HS-27A (cell line): ENCODE data around the gene WDR33.
A peak's percentile ranks its signal among the peaks of the same experiment; 100 is the strongest.
"Not testable (repeated sequence)": the region's sequence is repeated elsewhere in the genome, so short reads cannot be mapped to it uniquely, and the experiment has no call there.

Experiments
- DNase-seq: peaks from one replicate; pipeline ENCODE4 v3.0.0-alpha.2; 2012; ENCODE audit warnings: low read depth, missing footprints

Gene WDR33

DNA sequence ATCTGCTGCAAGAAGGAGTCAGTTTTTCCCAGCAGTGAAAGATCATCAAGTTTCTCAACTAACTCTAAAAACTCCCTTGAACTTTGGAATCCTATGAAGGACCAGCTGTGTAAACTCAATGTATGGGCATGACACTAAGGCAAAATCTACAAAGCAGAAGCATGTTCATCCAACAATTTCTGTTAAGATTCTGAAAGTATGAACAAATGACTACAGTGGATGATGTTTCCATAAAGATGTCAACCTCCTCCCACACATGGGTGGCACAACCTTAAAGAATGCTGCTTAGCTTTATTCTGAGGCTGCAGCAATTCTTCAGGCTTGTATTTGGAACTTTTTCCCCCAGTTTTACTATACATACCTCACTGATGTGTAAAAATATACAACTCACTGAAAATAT is 47.2 kb downstream of the WDR33 start:
- no peak for DNase-seq

DNA sequence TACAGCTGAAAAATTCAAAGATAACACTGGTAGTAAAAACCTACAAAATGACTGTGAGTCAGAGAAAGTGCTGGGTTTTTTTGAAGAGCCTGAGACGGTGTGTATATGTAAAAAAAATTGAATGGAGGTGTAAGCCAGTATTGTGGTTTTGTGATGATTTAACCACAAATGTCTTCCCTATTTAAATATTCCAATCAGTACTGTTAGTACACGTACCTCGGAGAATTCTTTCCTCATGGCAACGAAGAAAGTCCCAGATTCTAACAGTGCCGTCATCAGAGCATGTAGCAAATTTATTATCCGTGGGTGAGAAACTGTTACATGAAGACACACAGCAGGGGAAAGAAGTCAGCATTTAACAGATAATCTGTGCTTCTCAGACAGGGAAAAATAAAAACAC is 48.1 kb downstream of the WDR33 start:
- no peak for DNase-seq

DNA sequence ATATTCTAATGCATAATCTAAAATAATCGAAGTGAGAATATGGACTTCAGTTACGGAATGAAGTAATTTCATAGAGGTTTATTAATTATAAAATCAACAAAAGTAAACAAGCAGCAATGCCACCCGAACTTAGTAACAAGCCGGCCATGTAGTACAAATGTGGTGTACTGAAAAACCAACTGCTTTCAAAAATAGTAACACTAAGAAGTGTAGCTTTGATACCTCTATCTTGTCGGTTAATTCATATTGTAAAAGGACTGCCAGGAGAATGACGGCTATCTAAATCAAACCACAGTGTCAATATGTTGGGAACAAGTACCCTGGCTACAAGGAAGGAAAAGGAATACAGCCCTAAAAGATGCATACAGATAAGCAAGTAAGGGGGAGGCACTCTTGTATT is 48.5 kb downstream of the WDR33 start:
- DNase-seq, result no peak

DNA sequence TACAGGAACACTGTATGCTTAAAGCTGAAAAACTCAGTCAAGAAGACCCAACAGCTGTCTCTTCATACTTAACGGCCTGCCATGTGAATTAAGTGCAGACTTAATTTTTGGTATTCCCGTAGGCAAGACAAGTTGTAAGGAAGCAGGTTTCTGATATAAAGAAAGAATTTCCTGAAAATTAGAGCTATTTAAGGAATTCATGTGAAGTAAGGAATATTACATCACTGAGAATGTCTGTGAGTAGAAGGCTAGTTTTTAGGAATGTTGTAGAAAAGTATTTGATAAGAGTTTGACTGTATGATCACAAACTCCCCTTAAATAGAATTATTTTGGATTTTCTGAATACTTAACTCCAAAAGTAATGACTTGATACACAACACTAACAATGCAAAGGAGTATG is 51.0 kb downstream of the WDR33 start:
- DNase-seq, result no peak

GRCh38 chr2:127754186-127754585 is 56.8 kb downstream of the WDR33 start:
- no peak for DNase-seq

DNA sequence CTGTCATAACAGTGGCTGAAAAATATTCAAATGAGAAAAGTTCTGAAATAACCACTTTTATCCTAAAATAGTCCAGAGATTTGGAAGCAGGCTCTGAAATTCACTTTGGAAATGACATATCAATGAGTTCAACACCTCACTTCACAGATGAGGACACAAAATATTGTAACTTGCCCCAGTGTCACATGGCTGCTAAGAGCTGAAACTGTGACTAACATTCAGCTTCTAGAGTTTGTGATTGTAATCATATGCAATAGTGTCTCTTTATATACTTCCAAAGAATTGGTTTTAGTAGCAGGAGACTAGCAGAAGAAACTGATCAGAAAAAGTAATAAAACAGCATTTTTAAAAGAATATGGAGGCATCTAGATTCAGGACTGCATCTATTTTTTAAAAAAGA is 57.6 kb downstream of the WDR33 start:
- no peak for DNase-seq

GRCh38 chr2:127749537-127749936 is 61.4 kb downstream of the WDR33 start:
- DNase-seq, result not testable (repeated sequence)

DNA sequence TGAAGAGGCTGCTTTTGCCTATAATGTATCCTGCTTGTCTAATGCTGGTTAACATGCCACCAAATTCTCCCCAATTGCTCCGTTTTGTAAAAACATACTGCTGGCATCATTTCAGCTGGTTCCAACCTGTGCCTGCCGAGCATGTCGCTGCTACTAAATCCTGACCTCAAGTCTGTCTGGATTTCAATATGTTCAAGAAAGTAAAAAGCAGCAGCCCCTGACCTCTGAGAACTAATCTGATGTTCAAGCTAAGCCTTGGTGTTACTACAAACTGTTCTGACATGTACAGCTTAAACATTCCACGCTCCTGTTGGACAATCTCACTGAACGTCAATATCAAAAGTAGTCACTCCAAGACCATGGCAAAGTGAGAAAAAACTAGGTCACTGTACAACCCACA is 63.4 kb downstream of the WDR33 start:
- no peak for DNase-seq

GRCh38 chr2:127743477-127744026 is 67.4 kb downstream of the WDR33 start:
- DNase-seq, result no peak

- DNase-seq, result no peak
Measured at GRCh38 chr2:127740665-127741288, 70.2 kb downstream of the WDR33 start.

DNA sequence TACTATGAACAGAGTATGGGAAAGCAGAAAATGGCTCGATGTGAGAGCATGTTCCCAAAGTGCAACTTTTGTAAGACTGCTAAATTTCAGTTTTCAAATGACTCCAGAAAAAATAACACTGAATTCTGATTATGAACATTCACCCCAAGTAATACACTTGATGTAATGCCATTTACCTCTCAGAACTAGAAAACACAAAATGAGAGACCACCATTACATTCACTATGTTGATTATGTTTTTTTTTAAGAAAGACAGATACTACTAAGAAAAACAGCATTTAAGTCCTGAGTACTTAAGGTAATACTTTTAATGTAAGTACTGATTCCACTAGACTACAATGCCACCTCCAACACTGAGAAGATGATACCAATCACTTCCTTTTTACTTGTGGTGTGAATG is 71.2 kb downstream of the WDR33 start:
- DNase-seq, result no peak

DNA sequence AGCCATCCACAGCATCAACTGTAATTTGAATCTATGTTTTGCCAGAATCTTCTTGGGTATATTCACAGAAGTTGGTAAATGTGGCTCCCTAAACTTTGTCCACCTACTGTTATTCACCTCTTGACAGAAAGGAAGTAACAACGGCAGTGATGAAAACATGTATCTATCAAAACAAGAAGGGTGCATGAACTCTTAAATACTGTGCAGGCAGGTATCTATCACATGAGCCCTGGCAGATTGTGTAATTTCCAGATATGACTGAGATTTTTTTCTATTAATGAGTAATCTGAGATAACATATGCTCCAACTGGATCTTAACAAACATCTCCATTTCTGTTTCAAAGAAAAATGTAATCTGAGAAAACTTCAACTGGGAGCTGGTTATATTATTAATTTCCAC is 73.1 kb downstream of the WDR33 start:
- no peak for DNase-seq

DNA sequence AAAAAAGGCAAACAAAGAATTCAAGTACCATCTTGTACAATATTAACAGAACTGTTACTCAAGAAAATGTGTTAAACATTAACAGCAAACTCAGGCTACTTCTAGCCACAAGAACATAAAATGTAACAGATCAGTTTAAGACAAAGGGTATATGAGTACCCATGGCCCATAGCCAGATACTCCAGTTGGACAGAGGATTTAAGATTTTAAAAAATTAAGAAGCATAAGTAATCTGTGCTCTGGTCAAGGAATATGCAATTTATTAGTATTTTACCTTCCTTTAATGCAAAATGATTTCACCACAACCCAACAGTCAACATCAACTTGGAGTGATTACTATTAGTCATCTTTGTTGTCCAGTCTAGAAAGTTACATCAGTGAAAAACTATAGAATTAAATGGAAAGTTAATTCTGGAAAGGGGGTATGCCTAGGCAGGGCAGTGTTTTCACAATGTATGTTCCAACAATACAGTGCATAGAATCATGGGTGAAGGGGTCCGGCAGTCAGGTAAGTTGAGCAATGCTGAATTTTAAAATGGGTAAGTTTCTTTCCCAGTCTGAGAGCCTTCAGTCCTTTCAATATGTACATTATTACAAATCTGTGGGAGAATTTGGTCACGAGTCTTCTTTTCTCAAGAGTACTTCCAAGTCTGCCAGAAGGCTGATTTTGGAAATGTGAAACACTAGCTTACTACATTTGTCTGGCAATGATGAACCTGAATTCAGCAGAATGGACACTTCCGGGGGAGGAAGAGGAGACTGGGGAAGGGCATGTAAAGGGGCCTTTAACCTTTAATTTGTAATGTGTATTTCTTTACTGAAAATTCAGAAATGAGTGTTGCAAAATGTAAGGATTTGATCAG is 75.2 kb downstream of the WDR33 start:
- DNase-seq, result no peak

DNA sequence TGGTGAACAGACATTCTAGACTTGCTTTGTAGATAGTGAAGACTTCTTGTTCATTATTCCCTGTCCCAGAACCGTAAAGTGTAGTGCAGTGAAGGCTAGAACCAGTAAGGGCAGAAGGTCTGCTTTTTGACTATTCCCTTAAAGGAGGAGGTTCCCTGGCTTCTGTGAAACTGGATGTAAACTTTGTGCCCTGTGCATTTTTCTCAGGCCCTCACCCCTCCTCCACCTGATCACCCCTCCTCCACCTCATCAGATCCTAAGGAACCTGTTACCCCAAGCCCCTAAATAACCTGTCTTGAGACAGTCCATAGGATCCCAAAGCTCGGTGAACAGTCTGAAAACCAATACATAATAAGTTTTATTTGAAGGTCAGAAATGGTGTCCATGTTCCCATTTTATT is 75.9 kb downstream of the WDR33 start:
- DNase-seq, result no peak

DNA sequence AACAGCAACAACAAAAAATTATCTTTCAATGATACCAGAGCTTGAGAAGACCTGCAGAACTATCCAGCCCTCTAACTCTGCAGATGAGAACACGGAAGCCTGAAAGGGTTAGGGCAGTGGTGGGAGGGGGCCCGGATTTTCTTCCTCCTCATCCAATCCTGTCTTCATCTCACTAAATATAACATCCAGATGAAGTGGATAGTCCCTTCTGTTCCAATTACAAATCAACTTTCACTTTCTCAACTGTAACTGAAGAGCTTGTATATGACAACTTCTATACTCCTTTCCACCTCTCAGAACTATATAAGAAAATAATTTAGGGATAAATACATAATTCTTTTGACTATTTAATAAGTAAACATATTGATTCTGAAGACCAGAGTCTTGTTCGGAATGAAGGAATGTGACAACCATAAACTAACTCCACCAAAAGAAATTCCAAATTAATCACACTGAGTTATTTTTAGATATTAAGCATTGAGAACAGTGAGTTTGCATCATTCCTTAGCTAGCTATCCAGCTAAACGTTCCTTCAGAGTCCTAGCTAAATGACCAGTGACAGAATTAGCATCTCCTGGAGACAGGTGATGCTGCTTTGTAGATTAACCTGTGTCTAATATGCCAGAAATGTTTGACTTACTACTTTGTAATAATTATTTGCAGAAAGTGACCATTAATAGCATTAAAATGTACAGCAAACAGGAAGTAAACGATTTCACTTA is 77.0 kb downstream of the WDR33 start:
- no peak for DNase-seq

- no peak for DNase-seq
Measured at GRCh38 chr2:127733113-127733815, 77.7 kb downstream of the WDR33 start.

DNA sequence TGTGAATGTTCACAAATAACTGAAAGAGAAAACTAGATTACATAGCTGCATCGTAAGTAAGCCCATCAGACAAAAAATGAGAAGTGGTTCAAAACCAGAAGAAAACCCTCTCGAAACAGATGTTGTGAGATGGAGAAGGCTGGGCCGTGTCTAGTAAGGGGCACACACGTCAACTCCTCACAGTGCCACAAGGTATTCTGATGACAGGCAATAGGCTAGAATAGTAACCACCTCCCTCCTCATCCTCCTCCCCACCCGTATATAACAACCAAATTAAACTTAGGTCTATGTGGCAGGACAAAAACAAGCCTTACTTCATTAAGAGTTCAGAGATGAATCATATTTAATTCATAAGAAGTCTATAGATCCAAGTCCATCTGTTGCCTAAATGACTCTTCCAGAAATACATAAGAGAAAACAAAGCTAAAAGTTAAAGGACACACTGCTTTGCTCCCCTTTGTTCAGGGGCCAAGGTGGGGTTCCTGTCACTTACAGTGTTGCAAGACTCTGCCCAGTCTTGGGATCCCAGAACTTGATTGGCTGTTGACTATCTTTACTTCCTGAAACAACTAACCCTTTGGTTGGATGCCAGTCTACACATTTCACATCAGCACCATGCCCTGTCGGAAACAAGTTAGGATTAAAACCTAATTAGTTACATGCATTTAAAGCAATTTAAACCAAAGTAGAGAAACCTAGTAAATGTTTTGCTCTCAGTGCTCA is 84.7 kb downstream of the WDR33 start:
- no peak for DNase-seq

GRCh38 chr2:127722807-127723206 is 88.2 kb downstream of the WDR33 start:
- no peak for DNase-seq

DNA sequence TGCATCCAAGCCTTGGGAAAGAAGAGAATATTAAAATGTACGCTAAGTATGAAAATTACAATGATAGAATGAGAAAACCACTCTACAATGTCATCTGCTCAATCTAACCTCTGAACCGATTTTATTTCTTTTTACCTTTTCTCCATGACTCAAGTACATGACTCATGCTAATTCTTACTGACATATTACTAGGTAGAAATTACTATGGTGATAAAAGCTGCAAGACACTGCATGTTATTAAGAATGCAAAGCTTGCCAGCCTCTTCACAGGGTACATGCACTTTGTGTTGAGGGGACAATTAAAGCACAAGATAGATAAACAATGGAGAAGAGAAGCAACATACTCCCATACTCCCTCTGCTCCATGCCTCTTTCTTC is 89.0 kb downstream of the WDR33 start:
- DNase-seq, result no peak

GRCh38 chr2:127721311-127721977 is 89.5 kb downstream of the WDR33 start:
- DNase-seq, result peak; percentile 46
